PC-3 (cell line): Measurements from ENCODE around the gene PALM2AKAP2. TPM values are rescaled to one million over a fixed set of nuclear protein-coding genes. Genes with fewer than 3 reads are reported as not detected.
A peak's percentile ranks its signal among the peaks of the same experiment; 100 is the strongest.

Experiments
- ATAC-seq: fragments of 200-7000 bp; cut with Tn5 transposase; 2 replicates; pipeline ENCODE4 v1.9.1; 2020; ENCODE audit warnings: mild to moderate bottlenecking, moderate library complexity
- BruUV-seq: library from RNA; stranded (reverse); fragments of 400-500 nt; replicated peaks from 2 replicates; lab custom pipeline; 2021; lab: Mats Ljungman, UMichigan
- CTCF ChIA-PET: fragments of 300-600 bp; sonication (Branson Sonifier 250); formaldehyde crosslinking; loops from one replicate; lab custom pipeline; 2022; ENCODE audit warnings: antibody characterized with exemption; lab: Charles Lee
- POLR2A ChIA-PET: fragments of 300-600 bp; sonication (Branson Sonifier 250); formaldehyde crosslinking; loops from one replicate; lab custom pipeline; 2022; ENCODE audit warnings: antibody characterized with exemption; ENCODE audit not compliant: unreplicated experiment; lab: Charles Lee
- DNase-seq: peaks from one replicate; pipeline ENCODE4 v3.0.0-alpha.2; 2015
- H2AFZ ChIP-seq: fragments of 300-600 bp; sonication (generic); 2 replicates; pipeline ENCODE4 v1.6.0; 2016; ENCODE audit warnings: antibody characterized with exemption, low read length
- H3F3A ChIP-seq: fragments of 300-600 bp; sonication (generic); one replicate; pipeline ENCODE4 v1.6.0; 2017; ENCODE audit warnings: antibody characterized with exemption, low read length, control low read depth, mild to moderate bottlenecking; ENCODE audit not compliant: unreplicated experiment
- H3K27ac ChIP-seq: fragments of 300-600 bp; sonication (generic); 2 replicates; pipeline ENCODE4 v1.5.1; 2016; ENCODE audit warnings: mild to moderate bottlenecking, low read length
- H3K27me3 ChIP-seq: fragments of 300-600 bp; sonication (generic); 2 replicates; pipeline ENCODE4 v1.6.1; 2016; ENCODE audit warnings: low read length, mixed read lengths
- H3K36me3 ChIP-seq: fragments of 300-600 bp; sonication (generic); 2 replicates; pipeline ENCODE4 v1.6.1; 2016; ENCODE audit warnings: low read depth, mixed run types, low read length, mixed read lengths
- H3K4me1 ChIP-seq: fragments of 300-600 bp; sonication (generic); 2 replicates; pipeline ENCODE4 v1.5.1; 2016; ENCODE audit warnings: low read length; ENCODE audit not compliant: insufficient read depth
- H3K4me2 ChIP-seq: fragments of 300-600 bp; sonication (generic); 2 replicates; pipeline ENCODE4 v1.6.0; 2016; ENCODE audit warnings: low read length
- H3K4me3 ChIP-seq: fragments of 300-600 bp; sonication (generic); 2 replicates; pipeline ENCODE4 v1.5.1; 2016; ENCODE audit warnings: mild to moderate bottlenecking, low read length, mixed read lengths
- H3K79me2 ChIP-seq: fragments of 300-600 bp; sonication (generic); 2 replicates; pipeline ENCODE4 v1.6.1; 2017; ENCODE audit warnings: low read length, mixed read lengths
- H3K9ac ChIP-seq: fragments of 300-600 bp; sonication (generic); 2 replicates; pipeline ENCODE4 v1.6.0; 2016; ENCODE audit warnings: mild to moderate bottlenecking, low read length
- H3K9me2 ChIP-seq: fragments of 300-600 bp; sonication (generic); replicated peaks from 2 replicates; pipeline ENCODE4 v1.6.1; 2016; ENCODE audit warnings: mixed run types, low read length, mixed read lengths
- H3K9me3 ChIP-seq: fragments of 300-600 bp; sonication (generic); 2 replicates; pipeline ENCODE4 v1.6.1; 2016; ENCODE audit warnings: low read length, mixed read lengths
- H4K20me1 ChIP-seq: fragments of 300-600 bp; sonication (generic); 2 replicates; pipeline ENCODE4 v1.6.1; 2016; ENCODE audit warnings: low read length, mixed read lengths
- CTCF ChIP-seq: fragments of 300-600 bp; sonication (generic); conservative IDR thresholded peaks from 2 replicates; pipeline ENCODE4 v1.5.1; 2017; ENCODE audit warnings: antibody characterized with exemption, low read depth, mild to moderate bottlenecking, low read length
- EZH2 ChIP-seq: fragments of 300-600 bp; sonication (generic); IDR thresholded peaks from one replicate; pipeline ENCODE4 v1.6.1; 2017; ENCODE audit warnings: antibody characterized with exemption, mild to moderate bottlenecking, low read length; ENCODE audit not compliant: unreplicated experiment
- EZH2phosphoT487 ChIP-seq: fragments of 300-600 bp; sonication (generic); IDR thresholded peaks from 2 replicates; pipeline ENCODE4 v1.6.1; 2018; ENCODE audit warnings: mild to moderate bottlenecking, antibody characterized with exemption, low read length, borderline replicate concordance
- intact Hi-C: fragments of 100-400 bp; cut with micrococcal nuclease; formaldehyde crosslinking; loops from 2 replicates; pipeline ENCODE4 v1.9.0; 2023
- total RNA-seq: library from RNA; depleted of rRNA; stranded (reverse); fragments of >200 nt; gene quantifications from 2 replicates; pipeline ENCODE4 v1.2.3, GENCODE V29; 2014

Gene PALM2AKAP2
- total RNA-seq, 1 experiment from 2014 or later = 0.22 TPM

GRCh38 chr9:109753308-109753707, 26.7 kb upstream of the PALM2AKAP2 start:
- Histone ChIP-seq H3K36me3 (no peaks in the 10 kb centered on the region), H3K27me3 (0 out of 2 replicates have a peak, but pooled peaks cover 3% of the 10 kb centered on the region), H2AFZ (no peak overlapping the region), H3K9me3 (no peaks in the 10 kb centered on the region), H4K20me1 (no peaks in the 10 kb centered on the region), H3K9me2 (no peaks in the 10 kb centered on the region), H3F3A (no peaks in the 10 kb centered on the region), H3K4me3 (no peak overlapping the region), H3K27ac (no peak overlapping the region), H3K9ac (no peak overlapping the region), H3K4me1 (peaks cover 11% of the 10 kb centered on the region; the same call in 1 of the 2 replicates), H3K4me2 (no peak overlapping the region), H3K79me2 (no peaks in the 10 kb centered on the region)
- DNase-seq = no peak
- POLR2A ChIA-PET = no interaction called here
- BruUV-seq = no TSS peak
- ATAC-seq = no peak
- TF ChIP-seq CTCF (no peak), EZH2 (no peak), EZH2phosphoT487 (no peak)
- CTCF ChIA-PET = no interaction called here
- intact Hi-C loops = no loop called here

GRCh38 chr9:109755040-109755439, 25.0 kb upstream of the PALM2AKAP2 start:
- no peaks in the 10 kb centered on the region for H3F3A ChIP-seq
- peak; percentile 29 for DNase-seq
- no peak for ATAC-seq
- H3K4me2 ChIP-seq = no peak overlapping the region
- H3K27me3 ChIP-seq = peaks cover 15% of the 10 kb centered on the region
- intact Hi-C loops = no loop called here
- H3K9me2 ChIP-seq = no peaks in the 10 kb centered on the region
- CTCF ChIA-PET = no interaction called here
- H3K4me1 ChIP-seq = peaks cover 11% of the 10 kb centered on the region; the same call in 1 of the 2 replicates
- H3K9me3 ChIP-seq = no peaks in the 10 kb centered on the region
- H3K36me3 ChIP-seq = no peaks in the 10 kb centered on the region
- no peaks in the 10 kb centered on the region for H3K79me2 ChIP-seq
- no peak overlapping the region for H3K27ac ChIP-seq
- BruUV-seq = no TSS peak
- POLR2A ChIA-PET = no interaction called here
- no peak for TF ChIP-seq CTCF
- no peak for TF ChIP-seq EZH2phosphoT487
- no peak for TF ChIP-seq EZH2
- H3K4me3 ChIP-seq = no peak overlapping the region
- H3K9ac ChIP-seq = no peak overlapping the region
- H4K20me1 ChIP-seq = no peaks in the 10 kb centered on the region
- H2AFZ ChIP-seq = no peak overlapping the region

- Histone ChIP-seq H3K79me2 (no peaks in the 10 kb centered on the region), H3K9me3 (no peaks in the 10 kb centered on the region), H3K27me3 (peaks cover 15% of the 10 kb centered on the region), H3F3A (no peaks in the 10 kb centered on the region), H3K36me3 (no peaks in the 10 kb centered on the region), H2AFZ (no peak overlapping the region), H3K9me2 (no peaks in the 10 kb centered on the region), H3K27ac (no peak overlapping the region), H3K9ac (no peak overlapping the region), H3K4me1 (no peaks in the 10 kb centered on the region), H4K20me1 (no peaks in the 10 kb centered on the region), H3K4me3 (no peak overlapping the region), H3K4me2 (no peak overlapping the region)
- ATAC-seq = no peak
- DNase-seq = no peak
- ChIA-PET POLR2A (no interaction called here), CTCF (no interaction called here)
- intact Hi-C loops = no loop called here
- TF ChIP-seq CTCF (no peak), EZH2 (no peak), EZH2phosphoT487 (no peak)
- BruUV-seq = no TSS peak
Measured at GRCh38 chr9:109759589-109759988, 20.4 kb upstream of the PALM2AKAP2 start.
